Immature natural killer cell (primary cell): ENCODE results near the gene WAS. TPM values are rescaled to one million over a fixed set of nuclear protein-coding genes. Genes with fewer than 3 reads are reported as not detected.
A peak's percentile ranks its signal among the peaks of the same experiment; 100 is the strongest.

ENCODE experiments used
- DNase-seq, 3 donors: peaks; one replicate each; pipeline ENCODE4 v3.0.0; 2022; ENCODE audit warnings: mixed read lengths in 1 of 3
- H3K27ac Mint-ChIP-seq, 6 donors: one replicate each; pipeline ENCODE4 v1.8.0; 2020; ENCODE audit warnings: mixed read lengths in 6 of 6, mild to moderate bottlenecking in 5 of 6, inconsistent platforms in 4 of 6, moderate library complexity in 3 of 6
- H3K27me3 Mint-ChIP-seq, 3 donors: one replicate each; pipeline ENCODE4 v1.8.0; 2020 to 2021; ENCODE audit warnings: low read depth in 3 of 3, mild to moderate bottlenecking in 3 of 3, mixed read lengths in 3 of 3, moderate library complexity in 3 of 3, inconsistent platforms in 1 of 3
- H3K36me3 Mint-ChIP-seq, 3 donors: one replicate each; pipeline ENCODE4 v1.8.0; 2020; ENCODE audit warnings: mixed read lengths in 3 of 3, inconsistent platforms in 2 of 3, mild to moderate bottlenecking in 2 of 3
- H3K4me1 Mint-ChIP-seq, 2 donors: one replicate each; pipeline ENCODE4 v1.8.0; 2020; ENCODE audit warnings: inconsistent platforms in 2 of 2, mild to moderate bottlenecking in 2 of 2, mixed read lengths in 2 of 2, moderate library complexity in 1 of 2
- H3K4me3 Mint-ChIP-seq, 5 donors: one replicate each; pipeline ENCODE4 v1.8.0; 2020; ENCODE audit warnings: mild to moderate bottlenecking in 5 of 5, mixed read lengths in 5 of 5, inconsistent platforms in 3 of 5, moderate library complexity in 3 of 5
- H3K9me3 Mint-ChIP-seq, 6 donors: one replicate each; pipeline ENCODE4 v1.8.0; 2020; ENCODE audit warnings: mild to moderate bottlenecking in 6 of 6, mixed read lengths in 6 of 6, inconsistent platforms in 4 of 6, moderate library complexity in 3 of 6
- polyA plus RNA-seq, 3 donors: library from polyadenylated mRNA; unstranded; fragments of 300-500 nt; fragmentation: Illumina TruSeq; gene quantifications; one replicate each; pipeline ENCODE4 v1.2.3, GENCODE V29; 2021

WAS gene
- polyA plus RNA-seq, 3 donors from 2014 or later, result 15.2 to 43.0 (median 18.3) TPM

DNA sequence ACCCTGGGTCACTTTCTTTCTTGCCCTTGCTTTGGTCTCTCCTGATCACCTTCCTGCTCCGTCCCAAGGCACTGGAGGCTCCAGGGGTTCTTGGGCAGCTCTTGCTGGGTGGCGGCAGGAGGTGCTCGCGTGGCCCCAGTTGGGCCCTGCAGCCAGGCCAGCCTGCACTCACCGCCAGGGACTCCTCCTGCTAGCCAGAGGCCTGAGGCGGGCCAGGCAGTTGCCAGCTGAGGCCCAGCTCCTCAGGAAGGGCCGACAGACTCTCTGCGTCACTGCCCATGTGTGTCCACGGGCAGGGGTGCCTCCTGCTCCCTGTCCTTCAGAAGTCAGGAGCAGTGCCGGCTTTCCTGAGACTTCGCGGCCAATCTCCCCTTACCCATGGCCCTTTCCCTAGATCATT is 22.3 kb downstream of the WAS start:
- no peak for DNase-seq
- Mint-ChIP-seq H3K4me1 (peaks cover 4 to 15% of the 10 kb centered on the region in 2 donors), H3K36me3 (peaks cover 0 to 8% (median 4%) of the 10 kb centered on the region in 3 donors), H3K4me3 (no peak overlapping the region), H3K9me3 (no peaks in the 10 kb centered on the region), H3K27ac (no peak overlapping the region), H3K27me3 (peaks cover 2 to 4% (median 3%) of the 10 kb centered on the region in 3 donors)

DNA sequence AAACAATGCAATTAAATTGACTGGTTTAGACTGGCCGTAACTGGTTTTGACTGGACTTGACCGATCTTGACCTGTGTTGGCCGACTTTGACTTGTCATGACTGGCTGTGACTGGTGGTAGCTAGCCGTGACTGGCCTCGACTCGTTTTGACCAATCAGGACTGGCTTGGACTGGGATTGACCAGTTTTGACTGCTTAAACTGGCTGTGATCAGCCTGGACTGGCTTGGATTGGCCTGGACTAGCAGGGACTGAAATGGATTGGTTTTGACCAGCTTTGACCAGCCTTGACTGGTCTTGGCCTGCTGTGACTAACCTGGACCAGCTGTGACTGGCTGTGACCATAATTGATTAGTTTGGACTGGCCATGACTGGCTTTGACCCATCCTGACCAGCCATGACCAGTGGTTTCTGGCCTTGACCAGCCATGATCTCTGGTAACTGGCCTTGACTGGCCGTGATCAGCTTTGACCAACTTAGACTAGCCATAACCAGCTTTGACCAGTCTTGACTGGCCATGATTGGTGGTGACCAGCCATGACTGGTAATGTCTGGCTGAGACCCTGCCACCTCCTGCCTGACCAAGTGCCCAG is 26.0 kb downstream of the WAS start:
- no peaks in the 10 kb centered on the region for H3K36me3 Mint-ChIP-seq
- H3K4me1 Mint-ChIP-seq, result peaks cover 41 to 42% of the 10 kb centered on the region in 2 donors
- no peaks in the 10 kb centered on the region for H3K9me3 Mint-ChIP-seq
- DNase-seq, result no peak
- H3K27ac Mint-ChIP-seq, result no peak overlapping the region
- peaks cover 12 to 19% (median 17%) of the 10 kb centered on the region in 3 donors for H3K27me3 Mint-ChIP-seq
- H3K4me3 Mint-ChIP-seq, result no peak overlapping the region

DNA sequence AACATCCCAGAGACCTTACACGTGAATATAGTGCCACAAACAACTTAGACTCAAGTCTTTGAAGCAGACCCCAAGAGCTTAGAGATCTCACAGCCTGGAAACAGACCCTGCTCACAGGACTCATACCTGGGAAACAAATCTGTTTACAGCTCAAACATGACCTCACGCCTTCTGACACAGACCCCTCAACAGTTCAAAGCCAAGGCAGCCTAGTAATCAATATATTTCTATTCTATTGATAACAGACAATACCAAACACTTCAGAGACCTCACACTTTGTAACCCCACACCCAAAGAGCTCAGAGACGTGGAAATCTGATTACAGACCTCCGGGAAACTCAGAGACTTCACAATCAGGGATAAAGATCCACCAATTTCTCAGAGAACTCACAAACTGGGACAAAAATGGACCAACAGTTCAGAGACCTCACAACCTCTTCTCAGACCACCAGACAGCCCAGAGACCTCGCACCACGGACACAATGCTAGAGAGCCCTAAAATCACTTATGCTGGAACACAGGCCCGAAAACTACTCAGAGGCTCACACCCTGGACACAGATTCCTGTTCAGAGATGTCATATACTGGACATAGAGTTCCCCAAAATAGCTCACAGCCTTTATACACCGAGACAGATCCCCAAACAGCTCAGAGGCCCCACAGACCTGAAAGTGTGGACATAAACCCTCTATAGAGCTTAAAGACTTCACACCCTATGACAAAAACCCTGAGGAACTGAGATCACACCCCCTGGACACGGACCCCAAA is 27.7 kb downstream of the WAS start:
- peak overlapping the region; percentile 79 to 94 (median 90) for H3K27ac Mint-ChIP-seq
- H3K4me3 Mint-ChIP-seq, result peak overlapping the region in 3 of 5 donors; percentile 64 to 82 (median 72)
- H3K27me3 Mint-ChIP-seq, result peaks cover 14 to 26% (median 17%) of the 10 kb centered on the region in 3 donors
- no peak for DNase-seq
- H3K36me3 Mint-ChIP-seq, result no peaks in the 10 kb centered on the region
- peaks cover 59% of the 10 kb centered on the region in 2 donors for H3K4me1 Mint-ChIP-seq
- H3K9me3 Mint-ChIP-seq, result no peaks in the 10 kb centered on the region

DNA sequence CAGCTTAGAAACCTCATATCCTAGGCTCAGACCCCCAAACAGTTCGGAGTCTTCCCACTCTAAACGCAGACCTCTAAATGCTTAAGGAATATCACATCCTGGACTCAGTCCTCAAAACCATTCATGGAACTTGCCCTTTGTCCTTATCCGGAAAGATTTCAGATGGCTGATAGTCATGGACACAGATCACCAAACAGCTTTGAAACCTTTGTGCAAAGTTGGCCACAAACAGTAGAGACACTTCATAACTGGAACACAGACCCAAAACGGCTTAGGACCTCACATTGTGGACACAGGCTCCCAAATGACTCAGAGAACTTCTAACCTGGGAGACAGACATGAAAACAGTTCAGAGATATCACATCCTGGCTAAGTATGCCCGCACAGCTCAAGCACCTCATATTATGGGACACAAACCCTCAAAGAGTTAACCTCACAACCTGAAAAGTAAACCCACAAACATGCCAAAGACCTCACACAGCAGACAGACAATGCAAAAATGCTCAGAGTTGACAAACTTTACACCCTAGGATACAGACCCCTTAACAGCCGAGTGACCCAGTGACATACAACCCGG is 28.4 kb downstream of the WAS start:
- Mint-ChIP-seq H3K4me3 (peak overlapping the region; percentile 20 to 82 (median 72)), H3K36me3 (no peaks in the 10 kb centered on the region)
- no peak for DNase-seq

DNA sequence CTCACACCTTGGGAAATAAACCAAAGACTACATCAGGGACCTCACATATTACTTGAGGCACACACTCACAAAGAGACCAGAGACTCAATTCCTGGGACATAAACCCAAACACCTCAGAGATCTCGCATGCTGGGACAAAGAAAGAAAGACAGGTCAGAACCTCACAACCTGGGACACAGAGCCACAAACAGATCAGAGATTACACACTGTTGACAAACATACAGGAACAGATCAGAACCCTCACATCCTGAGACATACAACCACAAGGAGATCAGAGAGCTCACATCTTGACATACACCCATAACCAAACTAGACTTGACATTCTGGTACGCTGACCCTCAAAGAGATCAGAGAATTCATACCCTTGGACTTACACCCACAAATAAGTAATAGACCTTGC is 30.2 kb downstream of the WAS start:
- H3K4me3 Mint-ChIP-seq, result peak overlapping the region; percentile 20 to 82 (median 72)
- no peaks in the 10 kb centered on the region for H3K9me3 Mint-ChIP-seq
- H3K4me1 Mint-ChIP-seq, result peaks cover 74 to 76% of the 10 kb centered on the region in 2 donors
- H3K27ac Mint-ChIP-seq, result peak overlapping the region; percentile 79 to 94 (median 90)
- peak in 2 of 3 donors; percentile 57 to 59 for DNase-seq
- peaks cover 11 to 25% (median 15%) of the 10 kb centered on the region in 3 donors for H3K27me3 Mint-ChIP-seq
- H3K36me3 Mint-ChIP-seq, result no peaks in the 10 kb centered on the region

More for the DNA sequence above, 28.4 kb downstream of the WAS start:
- Mint-ChIP-seq H3K27ac (peak overlapping the region; percentile 79 to 94 (median 90)), H3K9me3 (no peaks in the 10 kb centered on the region), H3K4me1 (peaks cover 65 to 66% of the 10 kb centered on the region in 2 donors), H3K27me3 (peaks cover 11 to 25% (median 17%) of the 10 kb centered on the region in 3 donors)

DNA sequence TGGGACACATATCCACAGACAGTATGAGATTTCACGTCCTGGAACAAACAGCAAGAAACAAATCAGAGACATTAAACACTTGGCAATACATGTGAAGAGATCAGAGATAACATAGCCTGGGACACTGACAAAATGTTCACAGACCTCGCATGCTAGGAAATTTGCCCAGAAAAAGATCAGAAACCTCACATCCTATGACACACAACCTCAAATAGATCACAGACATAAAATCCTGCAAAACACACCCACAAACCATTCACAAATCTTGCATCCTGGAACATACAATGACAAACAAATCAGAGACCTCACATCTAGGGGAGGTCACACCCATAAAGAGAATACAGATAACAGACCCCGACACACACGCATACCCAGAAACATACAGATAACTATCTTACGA is 31.0 kb downstream of the WAS start:
- Mint-ChIP-seq H3K4me1 (peaks cover 79 to 81% of the 10 kb centered on the region in 2 donors), H3K4me3 (peak overlapping the region; percentile 2 to 82 (median 49)), H3K27me3 (peaks cover 11 to 26% (median 16%) of the 10 kb centered on the region in 3 donors), H3K27ac (peak overlapping the region; percentile 79 to 94 (median 90)), H3K9me3 (no peaks in the 10 kb centered on the region), H3K36me3 (no peaks in the 10 kb centered on the region)
- DNase-seq, result peak; percentile 29 to 36 (median 34)

DNA sequence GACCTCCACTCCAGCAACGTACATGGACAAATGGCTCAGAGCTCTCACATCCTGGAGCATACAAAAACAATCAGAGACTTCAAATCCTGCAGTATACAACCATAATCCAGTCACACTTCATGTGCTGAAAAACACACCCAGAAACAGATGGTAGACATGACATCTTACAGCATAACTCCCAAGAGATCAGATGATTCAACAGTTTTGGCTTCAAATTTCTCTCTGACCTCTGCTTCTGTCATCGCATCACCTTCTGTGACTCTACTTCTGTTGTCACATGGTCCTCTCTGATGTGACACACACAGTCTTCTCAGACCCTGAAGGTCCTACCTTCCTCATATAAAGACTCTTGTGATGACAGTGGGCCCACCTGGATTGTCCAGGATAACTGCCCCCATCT is 31.5 kb downstream of the WAS start:
- Mint-ChIP-seq H3K4me3 (peak overlapping the region; percentile 2 to 82 (median 49)), H3K9me3 (no peaks in the 10 kb centered on the region), H3K27me3 (peaks cover 11 to 26% (median 16%) of the 10 kb centered on the region in 3 donors), H3K4me1 (peaks cover 79 to 81% of the 10 kb centered on the region in 2 donors), H3K36me3 (no peaks in the 10 kb centered on the region), H3K27ac (peak overlapping the region; percentile 79 to 94 (median 90))
- no peak for DNase-seq

DNA sequence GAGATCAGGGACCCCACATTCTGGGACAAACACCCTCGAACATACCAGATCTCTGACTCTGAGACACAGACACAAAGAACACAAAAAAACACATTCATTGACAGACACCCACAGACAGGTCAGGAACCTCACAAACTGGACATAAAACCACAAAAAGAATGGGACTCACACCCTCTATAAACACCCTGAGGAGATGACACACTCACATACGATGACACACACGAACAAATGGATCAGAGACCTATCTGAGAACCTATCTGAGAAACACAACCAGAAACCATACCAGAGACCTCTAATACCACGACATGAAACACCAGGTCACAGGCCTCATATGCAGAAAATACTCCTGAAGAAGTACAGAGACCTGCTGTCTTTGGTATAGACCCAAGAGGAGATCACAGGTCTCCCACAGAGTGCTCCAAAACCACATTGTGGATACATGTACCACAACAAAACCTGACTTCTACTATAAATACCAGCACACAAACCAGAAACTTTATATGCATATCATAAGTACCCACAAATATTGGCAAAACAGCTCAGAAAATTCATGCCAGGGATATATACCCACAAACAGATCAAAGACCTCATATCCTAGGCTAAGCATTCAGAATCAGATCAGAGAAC is 32.4 kb downstream of the WAS start:
- peaks cover 9 to 26% (median 16%) of the 10 kb centered on the region in 3 donors for H3K27me3 Mint-ChIP-seq
- peak in 2 of 3 donors; percentile 19 to 32 for DNase-seq
- no peaks in the 10 kb centered on the region for H3K9me3 Mint-ChIP-seq
- H3K4me3 Mint-ChIP-seq, result peak overlapping the region; percentile 23 to 61 (median 37)
- H3K36me3 Mint-ChIP-seq, result no peaks in the 10 kb centered on the region
- H3K4me1 Mint-ChIP-seq, result peaks cover 74 to 75% of the 10 kb centered on the region in 2 donors
- H3K27ac Mint-ChIP-seq, result peak overlapping the region; percentile 79 to 94 (median 90)

DNA sequence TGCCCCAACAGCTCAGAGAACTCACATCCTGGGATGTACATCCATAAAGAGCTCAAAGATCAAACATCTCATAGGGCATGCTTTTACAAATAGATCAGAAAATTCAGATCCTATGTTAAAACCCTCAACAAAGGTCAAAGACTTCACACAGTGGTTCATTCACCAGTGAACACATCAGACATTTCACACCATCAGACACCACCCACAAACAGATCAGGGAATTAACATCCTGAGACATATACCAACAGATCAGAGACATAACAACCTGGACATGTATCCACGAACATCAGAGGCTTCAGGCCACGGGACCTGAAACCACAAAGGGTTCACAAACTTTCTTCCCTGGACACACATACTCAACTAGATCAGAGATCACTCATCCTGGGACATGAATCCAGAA is 36.4 kb downstream of the WAS start:
- Mint-ChIP-seq H3K4me3 (no peak overlapping the region), H3K27me3 (peaks cover 2 to 6% (median 5%) of the 10 kb centered on the region in 3 donors), H3K36me3 (no peaks in the 10 kb centered on the region), H3K9me3 (no peaks in the 10 kb centered on the region), H3K4me1 (peaks cover 34 to 38% of the 10 kb centered on the region in 2 donors), H3K27ac (no peak overlapping the region)
- peak; percentile 51 to 62 (median 59) for DNase-seq

DNA sequence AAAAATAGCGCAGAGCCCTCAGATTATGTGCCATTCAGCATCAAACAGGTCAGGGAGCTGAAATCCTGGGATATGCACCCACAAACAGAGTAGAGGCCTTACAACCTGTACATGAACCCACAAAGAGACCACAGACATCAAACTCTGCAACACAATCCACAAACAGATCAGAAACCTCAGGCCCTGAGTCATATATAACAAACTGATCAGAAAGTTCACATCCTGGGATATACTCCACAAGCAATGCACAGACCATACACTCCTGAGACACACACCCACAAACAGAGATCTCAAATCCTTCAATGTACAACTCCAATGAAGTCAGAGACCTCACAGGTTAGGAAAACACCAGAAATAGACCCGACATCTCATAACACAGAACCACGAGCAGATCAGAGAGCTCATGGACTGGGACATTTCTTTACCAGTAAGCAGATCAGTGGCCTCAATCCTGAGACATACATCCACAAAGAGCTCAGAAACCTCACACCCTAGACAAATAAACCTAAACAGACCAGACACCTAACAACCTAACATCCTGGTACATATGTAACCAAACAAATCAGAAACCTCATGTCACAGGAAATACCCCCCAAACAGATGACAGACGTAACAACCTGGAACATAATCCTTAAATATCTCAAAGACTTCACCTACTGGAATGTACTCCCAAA is 37.1 kb downstream of the WAS start:
- Mint-ChIP-seq H3K4me3 (no peak overlapping the region), H3K27ac (no peak overlapping the region), H3K9me3 (no peaks in the 10 kb centered on the region), H3K36me3 (no peaks in the 10 kb centered on the region), H3K4me1 (peaks cover 29 to 34% of the 10 kb centered on the region in 2 donors), H3K27me3 (peaks cover 2 to 6% (median 6%) of the 10 kb centered on the region in 3 donors)
- DNase-seq, result peak; percentile 51 to 62 (median 59)

DNA sequence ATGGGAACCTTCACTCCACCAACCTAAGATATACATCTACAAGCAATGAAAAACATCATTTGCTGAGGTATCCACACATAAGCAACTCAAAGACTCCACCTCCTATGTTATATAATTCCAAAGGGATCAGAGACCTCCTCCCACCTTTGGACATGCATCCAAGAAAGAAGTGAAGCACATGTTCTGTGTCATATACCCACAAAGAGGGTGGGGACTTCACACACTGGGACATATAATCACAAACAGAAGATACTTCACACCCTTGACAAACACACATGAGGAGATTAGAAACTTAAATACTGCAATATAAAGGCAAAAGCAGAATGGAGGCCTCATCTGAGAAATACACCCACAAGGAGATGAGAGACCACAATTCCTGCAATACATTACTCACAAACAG is 38.3 kb downstream of the WAS start:
- H3K27me3 Mint-ChIP-seq, result peaks cover 0 to 6% (median 2%) of the 10 kb centered on the region in 3 donors

DNA sequence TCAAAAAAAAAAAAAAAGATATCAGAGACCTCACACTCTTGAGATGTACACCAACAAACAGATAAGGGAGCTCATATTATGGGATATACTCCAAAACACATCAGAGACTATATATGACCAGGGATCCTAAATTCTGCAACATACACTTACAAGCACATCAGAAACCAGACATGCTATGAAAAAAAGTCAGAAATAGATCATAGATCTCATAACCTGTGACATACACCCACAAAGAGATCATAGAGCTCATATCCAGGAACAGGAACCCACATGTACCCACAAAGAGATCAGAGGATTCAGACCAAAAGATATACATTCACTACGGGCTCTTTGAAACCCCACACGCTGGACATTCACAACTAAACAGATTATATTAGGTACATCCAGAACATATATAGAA is 43.0 kb downstream of the WAS start:
- DNase-seq, result no peak
- no peaks in the 10 kb centered on the region for H3K36me3 Mint-ChIP-seq
- H3K27me3 Mint-ChIP-seq, result peaks cover 0 to 4% (median 2%) of the 10 kb centered on the region in 3 donors
- H3K4me3 Mint-ChIP-seq, result peak overlapping the region in 1 of 5 donors; percentile 7
- peak overlapping the region in 4 of 6 donors; percentile 4 to 59 (median 23) for H3K27ac Mint-ChIP-seq
- no peaks in the 10 kb centered on the region for H3K9me3 Mint-ChIP-seq
- H3K4me1 Mint-ChIP-seq, result peaks cover 36 to 44% of the 10 kb centered on the region in 2 donors

More for the DNA sequence above, 38.3 kb downstream of the WAS start:
- Mint-ChIP-seq H3K4me1 (peaks cover 29 to 34% of the 10 kb centered on the region in 2 donors), H3K36me3 (no peaks in the 10 kb centered on the region), H3K9me3 (no peaks in the 10 kb centered on the region), H3K4me3 (no peak overlapping the region), H3K27ac (no peak overlapping the region)
- DNase-seq, result no peak

DNA sequence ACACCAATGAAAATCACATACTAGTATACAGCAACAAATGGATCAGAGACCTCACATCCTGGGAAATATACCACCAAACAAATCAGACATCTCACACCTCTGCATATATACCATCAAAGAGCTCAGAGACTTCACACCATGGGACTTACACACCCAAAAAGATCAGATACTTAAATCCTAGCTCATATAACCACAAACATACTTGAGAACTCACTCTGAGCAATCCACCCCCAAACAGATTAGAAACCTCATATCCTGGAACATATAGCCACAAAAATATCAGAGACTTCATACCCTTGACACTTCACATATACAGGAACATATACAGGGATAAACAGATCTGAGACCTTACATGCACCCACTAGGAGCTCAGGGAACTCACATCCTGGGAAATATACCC is 45.1 kb downstream of the WAS start:
- Mint-ChIP-seq H3K27me3 (peaks cover 0 to 4% (median 2%) of the 10 kb centered on the region in 3 donors), H3K9me3 (no peaks in the 10 kb centered on the region), H3K4me3 (peak overlapping the region in 4 of 5 donors; percentile 0 to 39 (median 5)), H3K36me3 (no peaks in the 10 kb centered on the region), H3K4me1 (peaks cover 45 to 55% of the 10 kb centered on the region in 2 donors), H3K27ac (peak overlapping the region; percentile 28 to 68 (median 44))
- DNase-seq, result no peak
